ENCODE results near the gene OSBP. TPM values are rescaled to one million over a fixed set of nuclear protein-coding genes. Genes with fewer than 3 reads are reported as not detected.
A peak's percentile ranks its signal among the peaks of the same experiment; 100 is the strongest.
"Not testable (repeated sequence)": the region's sequence is repeated elsewhere in the genome, so short reads cannot be mapped to it uniquely, and the experiment has no call there.

OSBP gene
- 10 to 100 TPM; 51.6 to 54.1 (median 52.3) TPM for polyA plus RNA-seq (ENCODE audit: insufficient read length in 3 of 3)
- long read RNA-seq, donor 1, full-length matches to known transcripts, result 7 of 7 reads
- long read RNA-seq, donor 1, partial matches to known transcripts, result 0 of 7 reads
- long read RNA-seq, donor 1, other reads (novel, unspliced or antisense), result 0 of 7 reads
- long read RNA-seq, donor 2, full-length matches to known transcripts, result 6 of 6 reads
- long read RNA-seq, donor 2, partial matches to known transcripts, result 0 of 6 reads
- long read RNA-seq, donor 2, other reads (novel, unspliced or antisense), result 0 of 6 reads
- long read RNA-seq, donor 3, full-length matches to known transcripts, result 4 of 4 reads
- long read RNA-seq, donor 3, partial matches to known transcripts, result 0 of 4 reads
- long read RNA-seq, donor 3, other reads (novel, unspliced or antisense), result 0 of 4 reads
- long read RNA-seq, donor 4, full-length matches to known transcripts, result 9 of 9 reads
- long read RNA-seq, donor 4, partial matches to known transcripts, result 0 of 9 reads
- long read RNA-seq, donor 4, other reads (novel, unspliced or antisense), result 0 of 9 reads
- long read RNA-seq, donor 5, full-length matches to known transcripts, result 1 of 1 reads
- long read RNA-seq, donor 5, partial matches to known transcripts, result 0 of 1 reads
- long read RNA-seq, donor 5, other reads (novel, unspliced or antisense), result 0 of 1 reads
- long read RNA-seq, donor 6, full-length matches to known transcripts, result 3 of 13 reads
- long read RNA-seq, donor 6, partial matches to known transcripts, result 10 of 13 reads
- long read RNA-seq, donor 6, other reads (novel, unspliced or antisense), result 0 of 13 reads
- long read RNA-seq, donor 7, full-length matches to known transcripts, result 9 of 9 reads
- long read RNA-seq, donor 7, partial matches to known transcripts, result 0 of 9 reads
- long read RNA-seq, donor 7, other reads (novel, unspliced or antisense), result 0 of 9 reads
- long read RNA-seq, donor 8, full-length matches to known transcripts, result 2 of 2 reads
- long read RNA-seq, donor 8, partial matches to known transcripts, result 0 of 2 reads
- long read RNA-seq, donor 8, other reads (novel, unspliced or antisense), result 0 of 2 reads
- long read RNA-seq, donor 9, full-length matches to known transcripts, result 2 of 8 reads
- long read RNA-seq, donor 9, partial matches to known transcripts, result 6 of 8 reads
- long read RNA-seq, donor 9, other reads (novel, unspliced or antisense), result 0 of 8 reads
- long read RNA-seq, donor 10, full-length matches to known transcripts, result 2 of 2 reads
- long read RNA-seq, donor 10, partial matches to known transcripts, result 0 of 2 reads
- long read RNA-seq, donor 10, other reads (novel, unspliced or antisense), result 0 of 2 reads
- long read RNA-seq, donor 11, full-length matches to known transcripts, result 4 of 4 reads
- long read RNA-seq, donor 11, partial matches to known transcripts, result 0 of 4 reads
- long read RNA-seq, donor 11, other reads (novel, unspliced or antisense), result 0 of 4 reads
- long read RNA-seq, donor 12, full-length matches to known transcripts, result 10 of 16 reads
- long read RNA-seq, donor 12, partial matches to known transcripts, result 6 of 16 reads
- long read RNA-seq, donor 12, other reads (novel, unspliced or antisense), result 0 of 16 reads
- long read RNA-seq, donor 13, full-length matches to known transcripts, result 2 of 2 reads
- long read RNA-seq, donor 13, partial matches to known transcripts, result 0 of 2 reads
- long read RNA-seq, donor 13, other reads (novel, unspliced or antisense), result 0 of 2 reads
- long read RNA-seq, donor 14, result 0 reads
- long read RNA-seq, donor 15, full-length matches to known transcripts, result 11 of 16 reads
- long read RNA-seq, donor 15, partial matches to known transcripts, result 5 of 16 reads
- long read RNA-seq, donor 15, other reads (novel, unspliced or antisense), result 0 of 16 reads
- long read RNA-seq, donor 16, full-length matches to known transcripts, result 2 of 2 reads
- long read RNA-seq, donor 16, partial matches to known transcripts, result 0 of 2 reads
- long read RNA-seq, donor 16, other reads (novel, unspliced or antisense), result 0 of 2 reads

- DNase-seq, result peak; percentile 100
Measured at GRCh38 chr11:59615637-59616395, at the start of gene OSBP. Gene OSBP (minus strand): TSS chr11:59615774. CDS start chr11:59615664, 110 bp downstream.

- DNase-seq, result no peak
Measured at GRCh38 chr11:59660621-59661020, 45.0 kb upstream of the OSBP start.

GRCh38 chr11:59659981-59660380, 44.4 kb upstream of the OSBP start:
- no peak for DNase-seq

GRCh38 chr11:59658036-59658435, 42.5 kb upstream of the OSBP start:
- DNase-seq, result no peak

- no peak for DNase-seq
Measured at GRCh38 chr11:59654893-59655292, 39.3 kb upstream of the OSBP start.

GRCh38 chr11:59647245-59647980, 31.8 kb upstream of the OSBP start:
- no peak for DNase-seq

- DNase-seq, result no peak
Measured at GRCh38 chr11:59644528-59644927, 29.0 kb upstream of the OSBP start.

GRCh38 chr11:59643390-59643789, 27.8 kb upstream of the OSBP start:
- no peak for DNase-seq

- no peak for DNase-seq
Measured at GRCh38 chr11:59641156-59641555, 25.6 kb upstream of the OSBP start.

GRCh38 chr11:59630493-59630892, 14.9 kb upstream of the OSBP start:
- DNase-seq, result no peak

GRCh38 chr11:59629996-59630395, 14.4 kb upstream of the OSBP start:
- DNase-seq, result no peak

- DNase-seq, result not testable (repeated sequence)
Measured at GRCh38 chr11:59626969-59627368, 11.4 kb upstream of the OSBP start.

- DNase-seq, result no peak
Measured at GRCh38 chr11:59625703-59626102, 10.1 kb upstream of the OSBP start.

- DNase-seq, result no peak
Measured at GRCh38 chr11:59617876-59618275, 2.3 kb upstream of the OSBP start.

GRCh38 chr11:59616396-59616982, 915 bp upstream of the OSBP start:
- DNase-seq, result peak; percentile 20

GRCh38 chr11:59615120-59615636, 396 bp downstream of the OSBP start:
- no peak for DNase-seq

GRCh38 chr11:59614277-59615119, 1.1 kb downstream of the OSBP start:
- DNase-seq, result no peak
